OCI-LY3 (cell line): ENCODE data around the gene DNAH10.

Experiments used
- EZH2phosphoT487 ChIP-seq: fragments of 200-600 bp; shearing (Covaris generic); IDR thresholded peaks from 2 replicates; pipeline ENCODE4 v1.6.1; 2018; ENCODE audit warnings: antibody characterized with exemption, mixed run types, low read depth
- TF ChIP-seq, protein P1 (sequence below): fragments of 200-600, 300-600 bp; sonication (generic); IDR thresholded peaks from 2 replicates; pipeline ENCODE4 v1.5.1; 2014; ENCODE audit warnings: antibody characterized with exemption, low read length, low read depth

GRCh38 chr12:123924539-123924938 is 162.4 kb downstream of the DNAH10 start:
- TF ChIP-seq, protein P1, sequence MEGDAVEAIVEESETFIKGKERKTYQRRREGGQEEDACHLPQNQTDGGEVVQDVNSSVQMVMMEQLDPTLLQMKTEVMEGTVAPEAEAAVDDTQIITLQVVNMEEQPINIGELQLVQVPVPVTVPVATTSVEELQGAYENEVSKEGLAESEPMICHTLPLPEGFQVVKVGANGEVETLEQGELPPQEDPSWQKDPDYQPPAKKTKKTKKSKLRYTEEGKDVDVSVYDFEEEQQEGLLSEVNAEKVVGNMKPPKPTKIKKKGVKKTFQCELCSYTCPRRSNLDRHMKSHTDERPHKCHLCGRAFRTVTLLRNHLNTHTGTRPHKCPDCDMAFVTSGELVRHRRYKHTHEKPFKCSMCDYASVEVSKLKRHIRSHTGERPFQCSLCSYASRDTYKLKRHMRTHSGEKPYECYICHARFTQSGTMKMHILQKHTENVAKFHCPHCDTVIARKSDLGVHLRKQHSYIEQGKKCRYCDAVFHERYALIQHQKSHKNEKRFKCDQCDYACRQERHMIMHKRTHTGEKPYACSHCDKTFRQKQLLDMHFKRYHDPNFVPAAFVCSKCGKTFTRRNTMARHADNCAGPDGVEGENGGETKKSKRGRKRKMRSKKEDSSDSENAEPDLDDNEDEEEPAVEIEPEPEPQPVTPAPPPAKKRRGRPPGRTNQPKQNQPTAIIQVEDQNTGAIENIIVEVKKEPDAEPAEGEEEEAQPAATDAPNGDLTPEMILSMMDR = no peak
- no peak for TF ChIP-seq EZH2phosphoT487
